Astrocyte (in vitro differentiated cells and primary cell): ENCODE results near the gene TGM3.

Experiments
- EZH2 ChIP-seq: IDR thresholded peaks from 2 replicates; pipeline ENCODE4 v1.6.1; 2012; ENCODE audit warnings: mild to moderate bottlenecking, low read length, inconsistent platforms; ENCODE audit not compliant: insufficient read depth
- TF ChIP-seq, protein P1 (sequence below): IDR thresholded peaks from 2 replicates; pipeline ENCODE4 v1.5.1; 2011; ENCODE audit warnings: low read depth, mild to moderate bottlenecking, inconsistent platforms, low read length, moderate library complexity; ENCODE audit not compliant: insufficient read depth

DNA sequence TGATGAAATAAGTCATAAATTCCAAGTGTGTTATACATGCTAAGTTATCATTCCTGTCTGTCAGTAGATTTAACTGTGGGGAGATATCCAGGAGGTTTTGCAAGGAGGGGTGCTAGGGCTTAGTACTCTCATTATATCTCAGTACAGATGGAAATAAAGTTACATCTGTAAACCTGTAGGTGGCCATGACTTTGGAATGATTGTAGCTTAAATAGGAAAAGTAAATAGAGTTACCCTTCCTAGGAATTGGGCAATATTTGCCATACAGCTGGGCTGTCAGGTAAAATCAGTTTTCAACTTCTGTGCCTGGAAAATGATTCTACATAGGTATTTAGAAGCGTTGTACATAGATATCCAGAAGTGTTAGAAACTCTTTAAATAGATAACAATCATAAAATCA is 19.8 kb upstream of the TGM3 start:
- TF ChIP-seq, protein P1, sequence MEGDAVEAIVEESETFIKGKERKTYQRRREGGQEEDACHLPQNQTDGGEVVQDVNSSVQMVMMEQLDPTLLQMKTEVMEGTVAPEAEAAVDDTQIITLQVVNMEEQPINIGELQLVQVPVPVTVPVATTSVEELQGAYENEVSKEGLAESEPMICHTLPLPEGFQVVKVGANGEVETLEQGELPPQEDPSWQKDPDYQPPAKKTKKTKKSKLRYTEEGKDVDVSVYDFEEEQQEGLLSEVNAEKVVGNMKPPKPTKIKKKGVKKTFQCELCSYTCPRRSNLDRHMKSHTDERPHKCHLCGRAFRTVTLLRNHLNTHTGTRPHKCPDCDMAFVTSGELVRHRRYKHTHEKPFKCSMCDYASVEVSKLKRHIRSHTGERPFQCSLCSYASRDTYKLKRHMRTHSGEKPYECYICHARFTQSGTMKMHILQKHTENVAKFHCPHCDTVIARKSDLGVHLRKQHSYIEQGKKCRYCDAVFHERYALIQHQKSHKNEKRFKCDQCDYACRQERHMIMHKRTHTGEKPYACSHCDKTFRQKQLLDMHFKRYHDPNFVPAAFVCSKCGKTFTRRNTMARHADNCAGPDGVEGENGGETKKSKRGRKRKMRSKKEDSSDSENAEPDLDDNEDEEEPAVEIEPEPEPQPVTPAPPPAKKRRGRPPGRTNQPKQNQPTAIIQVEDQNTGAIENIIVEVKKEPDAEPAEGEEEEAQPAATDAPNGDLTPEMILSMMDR, result no peak
- no peak for TF ChIP-seq EZH2
